Keratinocyte (primary cell): ENCODE measurements around the gene SLC25A43. TPM values are rescaled to one million over a fixed set of nuclear protein-coding genes. Genes with fewer than 3 reads are reported as not detected.

Experiments
- DNase-seq: peaks from one replicate; pipeline ENCODE4 v3.0.0-alpha.2; 2011; ENCODE audit warnings: low read depth, missing footprints, low spot score
- FAIRE-seq: peaks from 2 replicates; lab custom pipeline; 2011; peaks lifted over from hg19 to GRCh38; lab: Jason Lieb, UNC
- H2AFZ ChIP-seq: 2 replicates; pipeline ENCODE4 v1.6.0; 2012; ENCODE audit warnings: low read length, control low read depth, inconsistent platforms; ENCODE audit not compliant: control insufficient read depth
- H3K27ac ChIP-seq: 2 replicates; pipeline ENCODE4 v1.5.1; 2011; ENCODE audit warnings: low read length; ENCODE audit not compliant: control insufficient read depth, insufficient read depth
- H3K27me3 ChIP-seq: 3 replicates; pipeline ENCODE4 v1.6.0; 2011; ENCODE audit warnings: low read length; ENCODE audit not compliant: control insufficient read depth, insufficient read depth; ENCODE audit errors: extremely low read depth
- H3K36me3 ChIP-seq, 2 experiments: 2 replicates in 1 of 2; 3 replicates in 1 of 2; pipeline ENCODE4 v1.5.1; 2011; ENCODE audit warnings: low read length in 2 of 2, mild to moderate bottlenecking in 1 of 2; ENCODE audit not compliant: control insufficient read depth in 2 of 2, insufficient read depth in 2 of 2; ENCODE audit errors: extremely low read depth in 1 of 2
- H3K4me1 ChIP-seq: 3 replicates; pipeline ENCODE4 v1.5.1; 2011; ENCODE audit warnings: low read length; ENCODE audit not compliant: control insufficient read depth, insufficient read depth; ENCODE audit errors: extremely low read depth
- H3K4me2 ChIP-seq: 3 replicates; pipeline ENCODE4 v1.6.0; 2011; ENCODE audit warnings: low read depth, low read length; ENCODE audit not compliant: control insufficient read depth, insufficient read depth; ENCODE audit errors: extremely low read depth
- H3K4me3 ChIP-seq, 3 experiments: fragments of 200-600 bp in 1 of 3; sonication (generic) in 1 of 3; 2 replicates in 2 of 3; 3 replicates in 1 of 3; pipeline ENCODE4 v1.5.1; 2011 to 2016; ENCODE audit warnings: low read length in 3 of 3, mild to moderate bottlenecking in 3 of 3, control low read depth in 2 of 3, inconsistent platforms in 1 of 3, low read depth in 1 of 3, mixed read lengths in 1 of 3, mixed run types in 1 of 3, moderate library complexity in 1 of 3; ENCODE audit not compliant: control insufficient read depth in 2 of 3, insufficient read depth in 2 of 3; ENCODE audit errors: extremely low read depth in 1 of 3
- H3K79me2 ChIP-seq: 2 replicates; pipeline ENCODE4 v1.6.0; 2012; ENCODE audit warnings: low read length; ENCODE audit not compliant: control insufficient read depth, insufficient read depth
- H3K9ac ChIP-seq: 3 replicates; pipeline ENCODE4 v1.6.0; 2011; ENCODE audit warnings: low read length; ENCODE audit not compliant: control insufficient read depth, insufficient read depth; ENCODE audit errors: extremely low read depth
- H3K9me1 ChIP-seq: 3 replicates; pipeline ENCODE4 v1.6.0; 2011; ENCODE audit warnings: low read length; ENCODE audit not compliant: control insufficient read depth, insufficient read depth; ENCODE audit errors: extremely low read depth
- H3K9me3 ChIP-seq: 2 replicates; pipeline ENCODE4 v1.5.1; 2012; ENCODE audit warnings: low read depth, low read length; ENCODE audit not compliant: control insufficient read depth
- H4K20me1 ChIP-seq: 3 replicates; pipeline ENCODE4 v1.6.0; 2011; ENCODE audit warnings: low read length; ENCODE audit not compliant: control insufficient read depth, insufficient read depth; ENCODE audit errors: extremely low read depth
- CTCF ChIP-seq, 3 experiments: IDR thresholded peaks in 1 of 3; conservative IDR thresholded peaks in 1 of 3; optimal IDR thresholded peaks in 1 of 3; 2 replicates in 2 of 3; 3 replicates in 1 of 3; pipeline versions ENCODE3 to v1.5.1; 2011; ENCODE audit warnings: low read length in 3 of 3, mild to moderate bottlenecking in 3 of 3, moderate library complexity in 2 of 3, control low read depth in 1 of 3, inconsistent platforms in 1 of 3; ENCODE audit not compliant: insufficient read depth in 2 of 3; ENCODE audit errors: extremely low read depth in 1 of 3
- EZH2 ChIP-seq: IDR thresholded peaks from one replicate; pipeline ENCODE4 v1.6.1; 2012; ENCODE audit warnings: inconsistent platforms, mild to moderate bottlenecking, low read length, moderate library complexity
- dilution Hi-C: fragments of 300-500 bp; cut with MboI; formaldehyde crosslinking; loops from one replicate; pipeline ENCODE4 v1.7.0; 2020; ENCODE audit warnings: low sequenced_read_pairs; ENCODE audit not compliant: extremely low pct_ligation_motif_present
- polyA plus RNA-seq, 5 experiments: library from polyadenylated mRNA; depleted of rRNA in 3 of 5; stranded (reverse) in 3 of 5; stranded (forward) in 1 of 5; unstranded in 1 of 5; fragments of >200 nt; gene quantifications; 1 replicate in 1 of 5; 2 replicates in 3 of 5; 3 replicates in 1 of 5; pipeline versions ENCODE4 v1.2.1 to v1.2.3, GENCODE V29; 2011 to 2012; ENCODE audit warnings: missing spikeins in 2 of 5, low read depth in 1 of 5, low replicate concordance in 1 of 5

SLC25A43 gene
- polyA plus RNA-seq, 1 donor (not counting 4 experiments of a cell fraction or from before 2014, with no cell fraction given): 23.0 TPM

- no peaks in the 10 kb centered on the region for H3K4me1 ChIP-seq
- peak; percentile 21 to 49 (median 39) for TF ChIP-seq CTCF (optimal IDR thresholded peaks at IDR 0.05 in 1 of 3, IDR thresholded peaks at IDR 0.05 in 1 of 3, conservative IDR thresholded peaks at IDR 0.05 in 1 of 3; ENCODE audit: extremely low read depth in 1 of 3, insufficient read depth in 2 of 3, low read length in 3 of 3)
- no peak for TF ChIP-seq EZH2
- DNase-seq: no peak
- H3K27ac ChIP-seq: no peak overlapping the region
- H3K27me3 ChIP-seq: no peaks in the 10 kb centered on the region
- no peaks in the 10 kb centered on the region for H3K9me1 ChIP-seq
- H3K79me2 ChIP-seq: no peaks in the 10 kb centered on the region
- no peak overlapping the region for H3K4me2 ChIP-seq
- dilution Hi-C loops: no loop called here
- H4K20me1 ChIP-seq: no peaks in the 10 kb centered on the region
- H3K36me3 ChIP-seq: no peaks in the 10 kb centered on the region
- H3K9me3 ChIP-seq: no peaks in the 10 kb centered on the region
- no peak for FAIRE-seq
- no peak overlapping the region for H3K9ac ChIP-seq
- no peak overlapping the region for H3K4me3 ChIP-seq
- no peak overlapping the region for H2AFZ ChIP-seq
Observed at GRCh38 chrX:119391279-119391678, 7.9 kb upstream of the SLC25A43 start.

- H3K9me3 ChIP-seq: no peaks in the 10 kb centered on the region
- H3K9me1 ChIP-seq: no peaks in the 10 kb centered on the region
- H3K4me1 ChIP-seq: no peaks in the 10 kb centered on the region
- DNase-seq (no peak), FAIRE-seq (no peak)
- no peak overlapping the region for H3K4me3 ChIP-seq
- H3K79me2 ChIP-seq: no peaks in the 10 kb centered on the region
- H3K4me2 ChIP-seq: no peak overlapping the region
- H3K27me3 ChIP-seq: no peaks in the 10 kb centered on the region
- TF ChIP-seq CTCF (optimal IDR thresholded peaks at IDR 0.05 in 1 of 3, IDR thresholded peaks at IDR 0.05 in 1 of 3, conservative IDR thresholded peaks at IDR 0.05 in 1 of 3; ENCODE audit: extremely low read depth in 1 of 3, insufficient read depth in 2 of 3, low read length in 3 of 3) (no peak), EZH2 (no peak)
- H4K20me1 ChIP-seq: no peaks in the 10 kb centered on the region
- dilution Hi-C loops: no loop called here
- H3K9ac ChIP-seq: no peak overlapping the region
- H3K36me3 ChIP-seq: no peaks in the 10 kb centered on the region
- H2AFZ ChIP-seq: no peak overlapping the region
- no peak overlapping the region for H3K27ac ChIP-seq
Observed at GRCh38 chrX:119393144-119393543, 6.0 kb upstream of the SLC25A43 start.
